Left lung (tissue), 10 donors: ENCODE measurements around the gene PTPRN2. TPM values are rescaled to one million over a fixed set of nuclear protein-coding genes. Genes with fewer than 3 reads are reported as not detected.

Experiments used
- ATAC-seq: fragments of 200-7000 bp; cut with Tn5 transposase; one replicate; pipeline ENCODE4 v1.9.1; 2020; ENCODE audit warnings: moderate library complexity
- DNase-seq, 4 donors: peaks; one replicate each; pipeline ENCODE4 v3.0.0-alpha.2; 2013 to 2020
- H3K27ac ChIP-seq, 2 donors: fragments of 200-600 bp; sonication (generic) in 1 of 2; one replicate each; pipeline versions ENCODE4 v1.5.0 to v1.8.0; 2020 to 2021
- H3K27me3 ChIP-seq, 2 donors: fragments of 200-600 bp; sonication (generic) in 1 of 2; one replicate each; pipeline versions ENCODE4 v1.5.0 to v1.8.0; 2020 to 2021
- H3K36me3 ChIP-seq, 2 donors: fragments of 200-600 bp; sonication (generic) in 1 of 2; one replicate each; pipeline versions ENCODE4 v1.5.0 to v1.8.0; 2020 to 2021
- H3K4me1 ChIP-seq, 2 donors: fragments of 200-600 bp; one replicate each; pipeline ENCODE4 v1.8.0; 2021
- H3K4me3 ChIP-seq, 2 donors: fragments of 200-600 bp; sonication (generic) in 1 of 2; one replicate each; pipeline versions ENCODE4 v1.5.0 to v1.8.0; 2020 to 2021; ENCODE audit warnings: mild to moderate bottlenecking in 1 of 2
- H3K9me3 ChIP-seq, 2 donors: fragments of 200-600 bp; sonication (generic) in 1 of 2; one replicate each; pipeline versions ENCODE4 v1.5.0 to v1.8.0; 2020 to 2021
- CTCF ChIP-seq, 2 donors: fragments of 200-600 bp; sonication (generic) in 1 of 2; IDR thresholded peaks; one replicate each; pipeline versions ENCODE4 v1.5.0 to v1.8.0; 2021; ENCODE audit warnings: antibody characterized with exemption in 2 of 2
- intact Hi-C, 2 donors: fragments of 100-400 bp; cut with DNase I; formaldehyde crosslinking; loops; one replicate each; pipeline versions ENCODE4 v1.11.2 to v1.14.2; 2022
- polyA plus RNA-seq, 6 donors: library from polyadenylated mRNA; unstranded; fragments of 120-200 nt; gene quantifications; one replicate each; pipeline ENCODE4 v1.2.1, GENCODE V29; 2013; ENCODE audit not compliant: insufficient read length in 6 of 6
- total RNA-seq, 2 donors: library from RNA; stranded (reverse); fragmentation: NEBNext Ultra II Directional; extraction: Animal tissue kit (Norgen Biotek cat#: 25700); gene quantifications; one replicate each; pipeline ENCODE4 v1.2.1, GENCODE V29; 2021
- donor health status: DM: no; HTN: yes; CAD: no.
- donor health status: DM: no; HTN: no; CAD: no.

The PTPRN2 gene
- total and polyA plus RNA-seq, 8 donors = 4.0 to 7.8 (median 6.8) TPM

- no peak for TF ChIP-seq CTCF (IDR thresholded peaks at IDR 0.05)
- intact Hi-C loops = no loop called here
- Histone ChIP-seq H3K27ac (no peak overlapping the region), H3K4me3 (no peak overlapping the region), H3K9me3 (no peaks in the 10 kb centered on the region), H3K4me1 (no peaks in the 10 kb centered on the region), H3K27me3 (peaks cover 0 to 31% of the 10 kb centered on the region in 2 donors), H3K36me3 (no peaks in the 10 kb centered on the region)
- ATAC-seq (no peak), DNase-seq (no peak)
These were observed 792.4 kb downstream of the PTPRN2 start for GRCh38 chr7:157795199-157795598.

- Histone ChIP-seq H3K9me3 (no peaks in the 10 kb centered on the region), H3K27me3 (peaks cover 0 to 31% of the 10 kb centered on the region in 2 donors), H3K36me3 (no peaks in the 10 kb centered on the region), H3K4me3 (no peak overlapping the region), H3K27ac (no peak overlapping the region), H3K4me1 (no peaks in the 10 kb centered on the region)
- DNase-seq (no peak), ATAC-seq (no peak)
- intact Hi-C loops = no loop called here
- TF ChIP-seq CTCF (IDR thresholded peaks at IDR 0.05) = no peak
These were observed 792.9 kb downstream of the PTPRN2 start for GRCh38 chr7:157794746-157795065.

- intact Hi-C loops = no loop called here
- no peaks in the 10 kb centered on the region for H3K36me3 ChIP-seq
- DNase-seq = no peak
- no peak for ATAC-seq
- H3K27me3 ChIP-seq = peaks cover 0 to 31% of the 10 kb centered on the region in 2 donors
- H3K4me3 ChIP-seq = no peak overlapping the region
- no peaks in the 10 kb centered on the region for H3K4me1 ChIP-seq
- H3K27ac ChIP-seq = no peak overlapping the region
- TF ChIP-seq CTCF (IDR thresholded peaks at IDR 0.05) = no peak
- no peaks in the 10 kb centered on the region for H3K9me3 ChIP-seq
These were observed 793.5 kb downstream of the PTPRN2 start for GRCh38 chr7:157793973-157794745.

GRCh38 chr7:157793087-157793353 is 794.6 kb downstream of the PTPRN2 start:
- Histone ChIP-seq H3K27me3 (peaks cover 0 to 31% of the 10 kb centered on the region in 2 donors), H3K36me3 (no peaks in the 10 kb centered on the region), H3K9me3 (no peaks in the 10 kb centered on the region), H3K27ac (no peak overlapping the region), H3K4me3 (no peak overlapping the region), H3K4me1 (no peaks in the 10 kb centered on the region)
- intact Hi-C loops = no loop called here
- ATAC-seq (no peak), DNase-seq (no peak)
- no peak for TF ChIP-seq CTCF (IDR thresholded peaks at IDR 0.05)

GRCh38 chr7:157792241-157793086 is 795.2 kb downstream of the PTPRN2 start:
- Histone ChIP-seq H3K4me3 (no peak overlapping the region), H3K4me1 (no peaks in the 10 kb centered on the region), H3K9me3 (no peaks in the 10 kb centered on the region), H3K27me3 (peaks cover 0 to 31% of the 10 kb centered on the region in 2 donors), H3K27ac (no peak overlapping the region), H3K36me3 (no peaks in the 10 kb centered on the region)
- DNase-seq (no peak), ATAC-seq (no peak)
- no peak for TF ChIP-seq CTCF (IDR thresholded peaks at IDR 0.05)
- intact Hi-C loops = no loop called here
